ENCODE data around the gene GOSR2.
"Not testable (repeated sequence)": the region's sequence is repeated elsewhere in the genome, so short reads cannot be mapped to it uniquely, and the experiment has no call there.

Gene GOSR2

GRCh38 chr17:46935658-46936266 is 12.8 kb downstream of the GOSR2 start:
- no peak for DNase-seq

DNA sequence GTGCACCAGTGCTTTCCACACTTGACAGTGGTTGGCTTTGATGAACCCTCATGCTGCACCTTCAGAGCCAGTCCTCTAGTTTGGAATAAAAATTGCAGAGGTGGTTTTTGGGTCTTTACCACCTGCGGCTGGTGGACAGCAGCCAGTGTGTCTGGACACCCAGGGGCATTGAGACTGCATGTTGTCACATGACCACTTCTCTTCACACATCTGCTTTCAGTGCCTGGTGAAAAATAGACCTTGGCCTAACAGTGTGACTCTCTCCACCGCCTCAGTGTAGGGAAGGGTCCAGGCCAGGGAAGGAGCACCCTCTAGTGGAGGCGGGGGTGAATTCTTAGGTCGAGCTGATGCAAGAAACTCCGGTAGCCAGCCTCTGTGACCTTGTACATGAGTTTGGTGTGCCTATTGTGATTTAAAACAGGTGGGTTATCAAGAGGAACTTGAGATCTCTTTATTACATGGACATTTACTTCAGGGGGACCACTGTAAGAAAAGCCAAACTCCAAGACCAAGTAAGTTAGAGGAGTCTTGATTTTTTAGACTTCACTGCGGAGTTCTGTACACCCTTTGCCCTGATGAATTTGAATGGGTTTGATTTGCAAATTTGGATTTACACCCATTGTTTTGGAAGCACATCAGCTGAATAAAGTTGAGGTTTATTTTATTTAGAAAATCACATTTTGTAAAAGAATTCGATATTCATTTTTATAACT is 17.9 kb downstream of the GOSR2 start:
- DNase-seq: peak; percentile 54 to 82 (median 57)

- DNase-seq: peak; percentile 51 to 72 (median 68)
Observed at GRCh38 chr17:46942441-46943217, 19.7 kb downstream of the GOSR2 start.

GRCh38 chr17:46943218-46943500 is 20.2 kb downstream of the GOSR2 start:
- no peak for DNase-seq

DNA sequence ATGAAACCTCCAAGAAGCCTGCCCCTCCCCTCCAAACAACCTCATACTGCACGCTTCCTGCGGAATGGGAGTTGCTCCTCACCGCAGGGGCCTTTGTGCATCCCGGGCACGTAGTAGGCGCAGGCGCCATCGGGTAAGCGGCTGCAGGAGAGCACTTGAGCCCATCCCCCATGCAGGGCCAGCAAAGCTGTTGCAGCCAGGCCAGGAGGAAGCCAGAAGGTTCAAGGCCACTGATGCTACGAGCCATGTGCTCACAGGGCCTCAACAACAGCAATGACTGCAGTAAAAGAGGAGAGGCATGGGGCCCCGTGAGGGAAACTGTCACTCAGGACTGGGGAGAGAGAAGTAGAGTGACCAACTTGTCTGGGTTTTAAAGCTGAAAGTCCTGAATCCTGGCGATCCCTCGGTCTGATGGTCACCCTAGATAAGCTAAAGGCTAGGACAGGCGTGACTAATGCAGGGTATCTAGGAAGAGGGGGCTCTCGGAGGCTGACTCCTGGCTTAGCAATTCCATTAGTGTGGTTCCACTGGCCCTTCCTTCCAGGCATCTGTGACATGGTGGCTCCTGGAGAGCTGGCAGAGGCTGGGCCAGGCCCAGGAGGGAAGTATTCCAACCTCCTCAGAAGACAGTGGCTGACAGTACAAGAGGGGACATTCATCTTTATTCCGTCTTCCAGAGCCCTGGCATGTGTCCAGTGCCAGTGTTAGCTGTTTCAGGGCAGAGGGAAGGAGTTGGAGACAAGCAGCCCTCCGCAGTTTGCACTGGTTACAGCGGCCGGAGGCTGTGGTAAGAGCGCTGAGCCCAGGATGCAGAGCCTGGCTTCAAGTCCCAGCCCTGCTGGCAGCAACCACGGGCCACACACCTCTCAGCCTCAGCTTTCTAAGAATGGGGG is 20.8 kb downstream of the GOSR2 start:
- DNase-seq: peak in 2 of 3 experiments; percentile 14 to 31

GRCh38 chr17:46944931-46945330 is 22.0 kb downstream of the GOSR2 start:
- no peak for DNase-seq

DNA sequence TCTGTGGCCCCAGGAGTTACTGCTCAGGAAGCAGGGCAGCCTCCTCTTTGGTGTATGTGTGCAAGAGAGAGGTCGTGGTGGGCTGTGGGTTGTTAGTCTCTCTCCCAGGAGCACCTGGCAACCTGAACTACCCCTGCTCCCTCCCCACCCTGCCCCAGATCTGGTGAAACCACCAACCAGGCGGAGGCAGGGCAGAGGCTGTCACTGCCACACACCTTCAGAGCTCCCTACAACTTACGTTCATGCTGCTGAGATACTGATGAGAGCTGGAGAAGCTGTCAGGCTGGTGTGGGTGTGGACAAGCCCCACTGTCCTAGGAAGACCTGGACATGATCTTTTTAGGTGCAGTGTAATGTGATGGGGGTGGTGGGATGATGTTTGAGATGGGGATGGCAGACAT is 24.3 kb downstream of the GOSR2 start:
- DNase-seq: no peak

GRCh38 chr17:46948544-46948943 is 25.6 kb downstream of the GOSR2 start:
- no peak for DNase-seq

GRCh38 chr17:46949291-46950174 is 26.6 kb downstream of the GOSR2 start:
- no peak for DNase-seq

GRCh38 chr17:46950342-46950996 is 27.5 kb downstream of the GOSR2 start:
- DNase-seq: no peak

DNA sequence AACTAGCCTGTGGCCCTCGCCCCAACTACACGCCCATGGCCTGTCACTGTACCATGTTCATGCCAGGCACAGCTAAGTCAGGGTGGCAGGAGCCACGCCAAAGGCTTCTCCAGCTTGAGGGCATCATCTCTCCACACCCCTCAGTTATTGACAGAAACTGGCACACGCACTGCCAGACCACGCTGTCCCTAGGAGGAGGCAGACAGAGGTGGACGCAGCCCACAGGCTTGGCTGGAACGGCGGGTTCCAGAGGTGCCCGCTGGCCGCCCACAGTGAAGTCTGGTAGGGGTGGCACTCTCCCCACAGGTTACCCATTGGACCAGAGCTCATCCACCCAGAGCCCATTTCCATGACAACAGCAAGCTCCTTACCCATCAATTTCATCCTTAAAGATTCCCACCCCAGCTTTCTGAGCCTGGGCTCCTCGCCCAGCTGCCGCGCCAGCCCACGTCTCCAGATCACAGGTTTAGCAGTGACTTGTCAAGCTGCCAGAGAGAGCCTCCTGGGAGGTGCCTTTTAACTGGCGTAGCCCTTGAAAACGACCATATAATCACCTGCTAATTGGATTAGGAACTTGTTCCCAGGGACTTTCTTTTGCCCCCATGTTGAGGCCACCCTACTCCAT is 28.1 kb downstream of the GOSR2 start:
- peak in 2 of 3 experiments; percentile 12 to 56 for DNase-seq

DNA sequence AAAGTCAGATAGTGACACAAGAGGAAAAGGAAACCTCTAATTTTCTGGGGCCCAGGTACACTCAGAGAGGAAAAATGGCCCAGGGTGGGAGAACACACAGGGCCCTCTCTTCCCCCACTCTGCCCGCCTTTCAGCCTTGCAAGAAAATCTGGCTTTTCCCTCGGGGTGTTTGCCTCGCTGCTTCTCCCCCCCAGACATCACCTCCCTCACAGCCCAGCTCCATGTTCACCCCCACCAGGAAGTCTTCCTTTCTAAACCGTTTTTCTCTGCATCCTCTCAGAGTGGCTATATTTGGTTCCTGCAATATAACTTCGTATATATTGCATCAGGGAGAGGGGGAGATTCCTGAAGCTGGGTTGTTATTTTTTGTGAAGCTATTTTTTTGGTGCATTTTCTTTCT is 28.7 kb downstream of the GOSR2 start:
- no peak for DNase-seq

- DNase-seq: no peak
Observed at GRCh38 chr17:46952115-46952514, 29.2 kb downstream of the GOSR2 start.

- not testable (repeated sequence) for DNase-seq
Observed at GRCh38 chr17:46953191-46953590, 30.2 kb downstream of the GOSR2 start.

- DNase-seq: no peak
Observed at GRCh38 chr17:46958041-46958591, 35.2 kb downstream of the GOSR2 start.

- no peak for DNase-seq
Observed at GRCh38 chr17:46960152-46960551, 37.2 kb downstream of the GOSR2 start.

DNA sequence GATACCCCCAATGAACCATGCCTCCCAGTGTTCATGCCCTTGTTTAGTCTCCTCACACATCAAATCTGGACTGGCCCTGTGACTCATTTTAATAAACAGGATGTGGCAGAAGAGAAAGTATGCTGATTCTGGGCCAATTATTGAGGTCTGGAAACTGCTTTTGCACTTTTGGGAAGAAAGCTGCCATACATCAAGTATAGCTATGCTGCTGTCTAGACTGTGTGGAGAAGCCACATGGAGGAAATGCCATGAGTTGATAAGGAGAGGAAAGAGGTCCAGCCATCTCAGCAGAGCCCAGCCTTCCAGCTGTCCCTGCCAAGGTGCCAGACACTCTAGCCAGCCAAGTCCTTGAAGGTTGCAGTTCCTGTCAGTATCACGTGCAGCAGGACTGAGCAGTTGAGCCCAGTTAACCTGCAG is 39.4 kb downstream of the GOSR2 start:
- no peak for DNase-seq

GRCh38 chr17:46963571-46963970 is 40.6 kb downstream of the GOSR2 start:
- no peak for DNase-seq

- no peak for DNase-seq
Observed at GRCh38 chr17:46964315-46965265, 41.6 kb downstream of the GOSR2 start.

Measured in NCI-H1417 (cell line).